HG03060 (cell line): ENCODE results near the gene CARMIL3.
A peak's percentile ranks its signal among the peaks of the same experiment; 100 is the strongest.

Source experiments
- ATAC-seq: cut with Tn5 transposase; IDR thresholded peaks from one replicate; pipeline ENCODE4 v1.9.1; 2021; ENCODE audit warnings: low read depth, moderate number of reproducible peaks; ENCODE audit not compliant: unreplicated experiment

The CARMIL3 gene

DNA sequence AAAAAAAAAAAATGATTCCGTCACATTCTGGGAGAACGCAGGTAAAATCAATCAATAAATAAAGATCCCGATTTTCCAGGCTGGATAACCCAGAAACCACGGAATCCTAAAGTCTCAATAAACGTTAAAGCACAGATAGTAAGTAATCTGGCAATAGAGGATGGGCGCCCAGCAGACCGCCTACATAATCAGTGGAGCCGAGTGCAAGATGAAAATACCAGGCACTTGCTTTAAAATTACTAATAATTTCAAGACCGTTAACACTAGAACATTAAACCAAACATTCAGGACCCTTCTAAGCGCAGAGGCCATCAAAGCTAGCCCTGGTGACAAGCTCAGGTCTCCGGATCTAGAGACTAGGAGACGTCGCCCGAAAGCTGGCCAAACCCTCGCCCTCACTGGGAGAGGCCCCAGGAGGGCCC is 61.6 kb downstream of the CARMIL3 start:
- ATAC-seq, result no peak

DNA sequence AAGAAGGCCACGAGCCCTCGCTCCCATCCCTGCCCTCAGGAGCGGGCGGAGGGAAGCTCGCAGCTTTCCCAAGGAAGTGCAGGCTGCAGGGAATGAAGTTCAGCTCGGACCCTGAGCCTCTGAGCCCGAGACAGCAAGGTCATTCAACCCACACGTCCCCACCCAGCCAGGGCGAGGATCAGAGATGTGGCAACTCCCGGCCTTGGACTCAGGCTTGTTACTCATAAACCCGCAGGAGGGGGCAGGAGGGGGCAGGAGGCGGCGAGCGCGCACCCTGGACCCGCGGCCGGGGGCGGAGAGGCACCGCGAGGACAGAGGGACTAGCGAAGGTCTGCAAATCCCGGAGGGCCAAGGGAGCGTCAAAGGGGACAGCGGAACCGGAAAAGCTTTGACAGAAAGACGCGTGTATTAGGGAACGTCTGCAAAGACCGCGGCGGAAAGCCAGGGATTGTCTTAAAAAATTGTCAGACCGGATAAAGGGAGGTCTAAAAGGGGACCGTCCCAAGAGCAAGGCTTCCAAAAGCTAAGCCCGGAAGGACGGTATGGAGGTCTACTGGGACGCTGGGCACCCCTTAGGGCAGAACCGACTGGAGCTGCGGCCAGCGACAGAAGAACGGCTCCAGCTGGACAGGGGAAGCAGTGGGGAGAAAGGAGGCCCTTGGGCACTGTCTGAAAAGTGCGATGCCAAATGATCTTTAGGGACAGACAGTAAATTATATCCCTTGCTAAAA is 62.2 kb downstream of the CARMIL3 start:
- ATAC-seq, result peak; percentile 18

- peak; percentile 81 for ATAC-seq
Observed at GRCh38 chr14:24114532-24115421, 63.0 kb downstream of the CARMIL3 start, which contains the start of the genes DCAF11 and NRL. Gene DCAF11, plus strand, starts transcription at chr14:24114777. Its CDS starts 818 bp downstream, at chr14:24115595. Gene NRL, minus strand, starts transcription at chr14:24114949. Its CDS starts 32,101 bp downstream, at chr14:24082848.

- ATAC-seq, result no peak
Observed at GRCh38 chr14:24115422-24116127, 63.8 kb downstream of the CARMIL3 start.

DNA sequence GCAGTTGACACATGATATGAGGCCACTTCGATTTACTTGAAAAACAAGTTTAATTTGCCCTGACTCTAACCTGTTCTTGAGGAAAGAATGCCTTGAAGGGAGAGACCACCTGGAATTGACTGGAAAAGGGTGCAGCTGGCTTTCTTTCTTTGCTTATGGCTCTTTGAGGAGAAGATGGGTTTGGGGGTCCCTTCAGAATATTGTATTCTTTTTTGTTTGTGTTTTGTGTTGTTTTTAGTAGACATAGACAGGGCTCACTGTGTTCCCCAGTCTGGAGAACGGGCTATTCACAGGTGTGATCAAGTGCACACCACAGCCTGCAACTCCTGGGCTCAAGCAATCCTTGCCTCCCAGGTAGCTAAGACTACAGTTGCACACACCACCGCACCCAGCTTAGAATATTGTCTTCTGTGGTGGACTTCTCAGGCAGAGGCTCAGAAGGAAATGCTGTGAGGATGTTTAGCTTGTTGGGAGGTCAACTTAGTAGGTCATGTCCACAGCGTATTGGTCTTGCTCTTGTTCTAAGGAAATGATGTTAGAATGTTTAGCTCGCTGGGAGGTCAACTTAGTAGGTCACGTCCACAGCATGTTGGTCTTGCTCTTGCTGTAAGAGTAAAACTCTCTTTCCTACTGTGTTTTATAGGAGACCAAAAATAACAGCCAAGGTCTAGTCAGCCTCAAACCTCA is 64.5 kb downstream of the CARMIL3 start:
- ATAC-seq, result no peak

GRCh38 chr14:24117179-24117578 is 65.4 kb downstream of the CARMIL3 start:
- ATAC-seq, result no peak
